GM21360 (cell line): ENCODE results near the gene FPR1.

ENCODE experiments used
- ATAC-seq: cut with Tn5 transposase; IDR thresholded peaks from one replicate; pipeline ENCODE4 v1.9.1; 2021; ENCODE audit warnings: mild to moderate bottlenecking, moderate library complexity; ENCODE audit not compliant: unreplicated experiment

Gene FPR1, protein sequence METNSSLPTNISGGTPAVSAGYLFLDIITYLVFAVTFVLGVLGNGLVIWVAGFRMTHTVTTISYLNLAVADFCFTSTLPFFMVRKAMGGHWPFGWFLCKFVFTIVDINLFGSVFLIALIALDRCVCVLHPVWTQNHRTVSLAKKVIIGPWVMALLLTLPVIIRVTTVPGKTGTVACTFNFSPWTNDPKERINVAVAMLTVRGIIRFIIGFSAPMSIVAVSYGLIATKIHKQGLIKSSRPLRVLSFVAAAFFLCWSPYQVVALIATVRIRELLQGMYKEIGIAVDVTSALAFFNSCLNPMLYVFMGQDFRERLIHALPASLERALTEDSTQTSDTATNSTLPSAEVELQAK

DNA sequence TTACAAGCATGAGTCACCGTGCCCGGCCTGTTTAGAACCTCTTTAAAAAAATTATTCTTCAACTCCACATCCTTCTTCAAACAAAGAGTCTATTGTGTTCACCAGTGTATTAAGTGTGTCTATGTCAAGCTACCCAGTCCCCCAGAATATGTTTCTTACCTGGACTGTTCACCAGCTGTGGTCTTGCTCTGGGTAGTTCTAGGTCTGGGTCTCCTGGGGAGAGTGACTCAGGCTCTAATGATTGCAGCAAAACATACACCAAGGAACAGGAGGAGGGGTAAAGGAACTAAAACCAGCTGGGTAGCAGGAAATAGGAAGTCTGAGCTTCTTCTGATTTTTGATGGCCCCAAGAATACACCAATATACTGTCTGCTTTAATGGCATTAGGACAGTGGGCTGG lies at the start of gene FPR1:
TSS of gene FPR1 (minus strand) at position 224 of the 400 bp plus-strand sequence. CDS start 4,884 bp downstream, outside the sequence.
- ATAC-seq = no peak

DNA sequence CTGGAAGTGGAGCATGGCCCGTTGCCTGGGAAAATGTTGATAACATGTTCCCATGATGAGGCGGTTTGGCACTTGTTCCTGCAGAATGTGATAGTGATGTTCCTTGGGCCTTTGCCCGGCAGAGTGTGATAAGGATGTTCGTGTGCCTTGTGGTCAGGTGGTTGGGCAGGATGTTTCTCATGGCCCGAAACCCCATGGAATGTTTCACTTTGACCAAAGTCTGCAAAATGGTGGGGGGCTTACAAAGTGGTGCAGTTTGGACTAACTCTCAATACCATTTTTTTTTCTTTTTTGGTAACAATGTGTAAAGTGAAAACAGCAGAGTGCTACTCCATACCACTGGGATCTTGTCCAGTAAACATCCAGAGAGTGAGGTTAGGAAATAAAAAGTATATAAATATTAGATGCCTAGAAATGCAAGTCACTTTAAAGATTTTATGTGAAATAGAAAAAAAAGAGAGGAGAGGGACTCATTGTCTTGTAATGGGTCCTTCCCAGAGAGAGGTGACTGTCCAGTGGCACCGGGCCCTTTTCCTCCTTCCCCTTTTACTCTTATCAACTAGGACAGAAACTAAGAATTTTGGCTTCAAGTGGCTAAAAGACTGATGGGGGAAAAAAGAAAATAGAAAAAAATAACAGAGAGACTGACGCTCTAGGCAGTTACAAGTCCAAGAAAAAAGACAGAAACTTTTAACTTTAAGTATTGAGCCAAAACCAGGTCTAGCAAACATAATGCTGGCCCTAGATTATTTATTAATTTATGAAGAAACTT lies 49.0 kb upstream of the FPR1 start:
- ATAC-seq = no peak

DNA sequence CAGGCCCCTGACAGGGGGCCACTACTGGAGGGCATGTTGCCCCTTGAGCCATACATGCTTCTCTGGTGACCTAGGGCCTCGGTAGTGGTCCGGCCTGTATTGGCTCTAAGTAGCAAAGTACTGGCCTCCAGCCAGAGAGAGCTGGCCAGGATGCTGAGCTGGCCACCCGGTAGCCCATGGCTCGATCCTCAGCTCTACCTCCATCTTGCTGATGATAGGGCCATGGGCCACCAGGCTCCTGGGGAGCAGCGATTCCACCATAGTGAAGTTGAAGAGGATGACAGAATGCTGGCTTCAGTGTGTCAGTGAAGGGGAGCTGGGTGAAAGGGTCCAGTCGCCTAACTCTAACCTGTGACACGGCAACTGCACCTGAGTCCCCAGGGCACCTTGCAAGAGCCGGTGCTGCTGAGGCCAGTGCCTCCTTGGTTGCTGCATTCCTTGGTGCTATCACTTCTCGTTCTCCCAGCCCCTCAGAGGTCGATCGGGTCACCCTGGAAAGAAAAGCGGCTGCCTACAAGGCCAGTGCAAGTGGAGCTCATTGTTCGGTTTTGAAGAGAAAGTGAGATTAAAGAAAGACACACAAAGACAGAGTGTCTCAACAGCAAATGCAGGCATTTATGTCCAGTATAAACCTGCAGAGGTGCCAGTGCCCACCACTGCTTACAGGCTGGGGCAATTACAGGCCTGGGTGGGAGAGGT lies 48.2 kb upstream of the FPR1 start:
- ATAC-seq = no peak

DNA sequence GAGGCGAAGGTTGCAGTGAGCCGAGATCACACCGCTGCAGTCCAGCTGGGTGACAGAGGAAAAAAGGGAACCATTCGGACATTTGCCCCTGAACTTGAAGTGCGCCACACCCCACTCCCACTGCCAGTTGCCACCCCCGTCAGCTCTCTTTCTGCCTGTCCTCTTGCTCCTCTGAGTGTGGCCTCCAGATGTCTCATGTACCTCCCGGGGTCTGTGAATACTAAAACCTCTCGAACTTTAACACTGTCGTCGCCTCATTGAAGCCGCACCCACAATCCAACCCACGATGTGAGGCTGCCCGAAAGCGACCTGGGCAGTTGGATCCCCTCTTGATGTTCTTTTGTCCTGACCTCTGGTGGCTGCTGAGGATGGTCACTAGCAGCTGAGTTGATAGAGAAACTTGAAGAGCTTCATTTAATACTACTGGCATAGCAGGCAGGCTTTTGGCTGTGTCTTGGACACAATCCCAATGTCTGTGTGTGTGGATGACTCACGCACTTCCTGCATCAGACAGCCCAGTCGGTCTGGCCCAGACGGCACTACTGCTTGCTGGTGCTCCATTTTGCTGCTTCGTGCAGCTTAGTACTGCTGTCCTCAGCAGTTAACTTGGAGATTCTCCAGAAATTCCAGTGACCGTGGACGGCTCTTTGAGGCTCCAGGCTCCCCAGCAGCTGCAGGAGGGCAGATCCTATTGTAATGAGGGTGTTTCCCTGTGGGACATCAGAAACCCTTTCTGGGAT lies 47.5 kb upstream of the FPR1 start:
- no peak for ATAC-seq

DNA sequence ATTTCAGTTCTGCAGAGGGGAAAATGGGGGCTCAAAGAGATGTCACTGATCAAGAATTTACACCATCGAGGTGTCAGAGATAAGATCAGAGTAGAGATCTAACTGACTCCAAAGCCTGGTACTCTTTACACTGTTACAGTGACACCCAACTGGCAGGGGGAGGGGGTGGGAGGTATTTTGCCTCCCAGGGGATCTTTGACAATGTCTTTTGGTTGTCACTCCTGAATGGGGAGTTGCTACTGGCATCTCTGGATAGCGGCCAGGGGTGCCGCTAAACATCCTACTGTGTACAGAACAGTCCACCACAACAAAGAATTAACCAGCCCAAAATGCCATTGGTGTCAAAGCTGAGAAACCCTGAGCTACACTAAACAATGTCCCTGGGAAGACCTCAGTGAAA lies 46.4 kb upstream of the FPR1 start:
- ATAC-seq = no peak

DNA sequence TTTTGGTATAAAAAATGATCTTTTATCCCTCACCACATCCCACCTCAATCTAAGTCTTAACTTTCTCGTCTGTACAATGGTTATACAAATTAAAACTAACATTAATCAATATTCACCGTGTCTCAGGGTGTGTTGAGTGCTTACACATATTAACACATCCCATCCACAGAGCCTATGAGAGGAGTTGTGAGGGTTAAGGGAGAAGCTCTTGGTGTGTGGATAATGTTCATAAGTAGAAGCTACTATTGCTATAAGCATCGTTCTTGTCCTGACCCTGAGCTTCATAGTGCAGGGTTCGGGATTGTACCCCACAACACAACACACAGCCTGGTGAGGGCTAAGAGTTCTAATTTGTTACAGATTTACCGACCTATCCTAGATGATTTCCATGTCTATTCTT lies 45.8 kb upstream of the FPR1 start:
- ATAC-seq = no peak

DNA sequence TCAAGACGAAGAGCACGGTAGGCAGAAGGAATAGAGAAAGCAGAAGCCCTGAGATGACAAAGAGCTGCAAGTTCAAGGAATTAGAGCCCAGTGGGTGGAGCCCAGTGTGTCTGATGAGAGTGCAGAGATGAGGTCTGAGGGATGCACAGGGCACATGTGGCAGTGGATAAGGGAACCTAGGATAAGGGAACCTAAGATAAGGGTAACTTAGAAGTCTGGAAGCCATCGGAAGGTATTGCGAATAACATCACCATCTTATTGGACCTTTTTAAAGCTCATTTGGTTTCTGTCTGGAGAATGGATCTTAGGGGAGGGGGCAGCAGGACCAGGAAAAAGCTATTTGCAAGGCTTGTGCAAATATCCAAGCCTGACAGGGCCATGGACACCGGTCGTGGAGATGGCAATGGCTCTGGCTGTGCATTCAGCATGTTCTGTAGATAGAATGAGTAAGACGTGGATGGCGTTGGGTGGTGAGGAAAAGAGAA lies 44.6 kb upstream of the FPR1 start:
- ATAC-seq = no peak

DNA sequence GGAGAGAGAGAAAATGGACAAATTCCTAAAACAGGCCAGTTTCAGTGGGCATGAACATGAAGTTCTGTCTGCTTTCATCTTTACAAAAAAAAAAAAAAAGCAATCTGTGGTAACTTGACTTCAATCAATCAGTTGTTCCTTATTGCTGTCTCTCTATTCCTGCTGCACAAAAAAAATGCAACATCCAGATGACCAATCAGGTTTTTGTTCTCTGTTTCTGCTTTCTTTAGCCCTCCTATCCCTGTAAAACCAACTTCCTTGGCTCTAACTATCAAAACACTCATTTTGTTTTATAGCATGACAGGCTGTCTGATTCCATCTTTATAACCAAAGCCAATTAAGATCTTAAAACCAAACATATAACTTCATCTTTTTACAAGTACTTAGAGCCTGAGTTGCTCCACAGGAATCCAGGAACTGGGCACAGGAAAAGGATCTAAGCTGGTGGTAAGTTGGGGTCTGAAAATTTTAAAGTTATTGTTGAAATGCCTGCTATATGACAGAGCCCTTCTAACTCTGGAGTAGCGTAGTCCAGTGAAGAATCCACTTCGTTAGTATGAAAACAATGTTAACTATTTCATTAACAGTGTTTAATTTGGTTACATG lies 43.3 kb upstream of the FPR1 start, which contains the start of gene FPR3:
TSS of gene FPR3 (plus strand) at position 273 of the 606 bp plus-strand sequence. CDS start 28,592 bp downstream, outside the sequence.
- ATAC-seq = no peak

DNA sequence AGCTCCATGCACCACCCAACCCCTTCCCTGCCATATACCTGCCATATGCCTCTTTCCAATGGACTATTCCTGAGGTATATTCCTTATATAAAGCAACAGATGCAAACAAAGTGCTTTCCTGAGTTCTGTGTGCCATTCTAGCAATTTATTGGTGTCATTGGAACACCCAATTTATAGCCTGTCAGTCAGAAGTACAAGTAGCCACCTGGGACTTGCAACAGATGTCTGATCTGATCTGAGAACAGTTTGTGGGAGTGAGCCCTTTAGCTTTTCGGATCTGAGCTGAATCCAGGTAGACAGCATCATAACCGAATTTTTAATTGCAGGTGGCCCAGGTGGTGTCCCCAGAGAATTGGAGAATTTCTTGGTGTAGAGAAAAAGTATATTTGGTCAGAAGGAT lies 42.3 kb upstream of the FPR1 start:
- no peak for ATAC-seq

DNA sequence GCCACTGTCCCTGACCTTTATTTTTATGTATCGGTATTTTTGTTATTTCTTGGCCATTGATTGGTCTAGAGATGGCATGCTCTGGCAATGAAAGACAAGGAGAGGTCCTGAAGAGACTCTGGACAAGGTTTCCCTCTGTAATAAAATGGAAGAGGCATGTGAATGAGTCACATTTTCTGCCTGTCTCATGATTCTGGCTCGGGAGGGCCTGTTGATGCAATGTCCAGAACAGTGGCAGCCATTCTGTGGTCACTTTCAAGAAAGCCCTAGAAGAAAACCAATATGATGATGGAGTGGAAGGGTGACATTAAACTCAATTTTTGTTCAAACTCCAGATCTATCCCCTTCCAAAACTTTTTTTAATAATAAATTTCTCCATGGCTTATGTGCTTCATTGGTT lies 41.3 kb upstream of the FPR1 start:
- no peak for ATAC-seq

DNA sequence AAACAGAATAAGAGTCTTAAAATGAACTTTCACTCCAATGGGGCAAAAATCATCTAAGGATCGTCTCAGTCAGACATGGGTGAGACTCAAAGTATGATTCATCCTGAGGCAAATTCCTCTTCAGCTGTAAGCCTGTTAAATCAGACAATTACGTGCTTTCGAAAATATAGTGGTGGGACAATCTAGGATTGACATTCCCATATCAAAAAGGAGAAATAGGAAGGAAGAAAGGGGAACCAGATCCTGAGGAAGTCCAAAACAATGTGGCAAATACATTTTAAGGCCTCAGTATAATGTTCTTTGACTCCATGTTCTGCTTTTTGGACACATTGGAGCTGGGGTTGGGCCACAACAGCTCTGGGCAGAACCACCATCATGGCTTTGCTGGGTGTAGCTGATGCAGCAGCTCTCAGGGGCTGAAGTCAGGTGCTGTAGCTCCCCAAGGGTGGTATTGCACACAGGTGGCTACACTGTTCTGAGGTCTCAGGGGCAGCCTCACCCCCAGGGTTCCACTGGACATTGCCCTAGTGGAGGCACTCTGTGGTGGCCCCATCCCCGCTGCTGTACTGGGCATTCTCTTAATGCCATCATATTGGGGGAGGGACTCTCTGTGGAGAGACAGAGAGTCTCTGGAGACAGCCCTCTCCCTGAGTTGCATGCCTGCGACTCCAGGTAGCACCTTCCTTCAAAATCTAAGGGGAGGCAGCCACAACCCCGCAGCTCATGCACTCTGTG lies 37.5 kb upstream of the FPR1 start:
- no peak for ATAC-seq

DNA sequence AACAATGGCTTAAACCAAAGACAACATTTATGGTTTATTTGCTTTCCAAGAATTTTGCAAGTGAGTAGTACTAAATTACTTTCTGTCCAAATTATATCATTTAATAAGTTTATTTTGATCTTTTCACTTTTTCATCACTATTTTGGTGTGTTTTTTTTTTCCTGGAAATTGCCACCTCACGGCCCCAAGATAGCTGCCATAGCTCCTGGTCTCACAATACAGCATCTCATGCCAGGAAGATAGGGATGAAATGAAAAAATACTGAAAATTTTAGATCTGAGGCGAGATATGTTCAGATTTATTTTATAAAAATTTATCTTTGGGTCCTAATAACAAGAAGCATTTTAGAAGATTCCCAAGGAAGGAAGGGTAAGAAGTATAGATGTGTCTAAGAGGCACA lies 36.4 kb upstream of the FPR1 start:
- ATAC-seq = no peak

DNA sequence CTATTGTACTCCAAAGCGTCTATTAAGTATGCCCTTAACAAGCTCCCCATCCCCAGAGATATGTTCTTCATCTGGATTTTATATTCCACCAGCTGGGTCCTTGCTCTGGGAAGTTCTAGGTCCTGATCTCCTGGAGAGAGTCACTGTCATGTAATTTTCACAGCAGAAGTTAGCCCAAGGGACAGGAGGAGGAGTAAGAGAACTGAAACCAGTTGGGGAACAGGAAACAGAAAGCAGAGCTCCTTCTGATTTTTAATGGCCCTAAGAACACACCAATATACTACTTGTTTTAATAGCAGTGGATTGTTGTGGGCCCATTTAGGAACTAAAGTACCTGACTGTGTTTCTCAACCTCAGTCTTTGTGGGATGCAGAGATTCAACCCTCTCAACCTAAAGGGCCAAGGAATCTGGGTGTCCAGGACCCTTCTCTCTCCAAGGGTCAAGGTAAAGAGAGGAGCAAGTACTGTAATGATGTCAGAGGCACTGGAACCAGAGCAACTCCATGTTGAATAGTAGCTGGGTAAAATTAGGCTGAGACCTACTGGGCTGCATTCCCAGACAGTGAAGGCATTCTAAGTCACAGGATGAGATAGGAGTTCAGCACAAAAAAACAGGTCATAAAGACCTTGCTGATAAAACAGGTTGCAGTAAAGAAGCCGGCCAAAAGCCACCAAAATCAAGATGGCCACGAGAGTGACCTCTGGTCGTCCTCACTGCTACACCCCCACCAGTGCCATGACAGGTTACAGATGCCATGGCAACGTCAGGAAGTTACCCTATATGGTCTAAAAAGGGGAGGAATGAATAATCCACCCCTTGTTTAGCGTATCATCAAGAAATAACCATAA lies 35.2 kb upstream of the FPR1 start:
- no peak for ATAC-seq

DNA sequence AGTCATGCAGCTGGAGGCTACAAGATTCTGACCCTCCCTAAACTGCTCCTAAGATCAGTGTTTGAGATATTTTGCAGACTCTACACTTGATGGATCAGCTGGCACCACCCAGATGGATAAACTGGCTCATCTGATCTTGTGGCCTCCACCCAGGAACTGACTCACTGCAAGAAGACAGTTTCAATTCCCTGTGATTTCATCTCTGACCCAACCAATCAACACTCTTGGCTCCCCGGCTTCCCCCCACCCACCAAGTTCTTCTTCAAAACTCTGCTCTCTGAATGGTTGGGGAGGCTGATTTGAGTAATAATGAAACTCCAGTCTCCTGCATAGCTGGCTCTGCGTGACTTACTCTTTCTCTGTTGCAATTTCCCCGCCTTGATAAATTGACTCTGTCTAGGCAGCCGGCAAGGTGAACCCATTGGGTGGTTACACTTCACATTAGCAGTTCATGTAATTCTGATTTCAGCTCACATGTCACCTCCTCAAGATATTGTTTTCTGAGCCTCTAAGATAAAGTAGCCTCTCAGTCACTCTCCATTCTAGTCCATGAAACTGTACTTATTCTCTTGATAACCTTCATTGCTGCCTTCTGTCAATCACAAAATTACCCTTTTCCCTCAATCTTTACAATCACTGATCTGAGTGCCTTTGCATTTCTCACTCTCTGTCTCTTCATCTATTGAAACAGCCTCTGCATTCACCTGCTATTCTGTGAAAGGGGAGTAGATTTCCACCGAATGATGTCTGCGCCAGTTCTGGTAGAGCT lies 33.4 kb upstream of the FPR1 start:
- no peak for ATAC-seq

DNA sequence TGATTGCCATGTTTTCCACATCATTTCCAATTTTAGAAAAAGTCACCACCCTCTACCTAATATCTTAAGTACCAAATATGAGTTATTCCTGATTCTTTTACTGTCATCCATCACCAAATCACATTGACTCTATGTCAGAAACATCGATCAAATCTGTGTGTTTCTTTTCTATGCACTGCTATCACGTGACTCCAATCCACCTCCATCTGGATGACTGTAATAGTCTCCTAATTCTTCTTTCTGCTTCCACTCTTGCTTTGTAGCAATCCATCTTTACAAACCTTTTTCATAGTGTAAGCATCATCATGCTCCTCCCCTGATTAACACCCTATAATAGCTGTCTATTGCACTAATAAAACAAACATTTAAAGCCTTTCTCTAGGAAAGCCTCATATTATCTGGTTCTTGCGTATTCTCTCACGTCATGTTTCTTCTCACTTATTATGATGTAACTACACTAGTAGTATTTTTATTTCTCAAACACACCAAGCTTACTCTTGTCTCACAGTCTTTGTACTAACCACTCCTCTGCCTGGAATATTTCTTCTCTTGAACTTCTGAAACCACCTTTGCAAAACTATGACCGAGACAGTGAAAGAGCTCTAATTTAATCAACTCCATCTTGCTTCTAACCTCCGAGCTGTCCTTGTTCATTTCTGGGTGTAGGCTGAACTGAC lies 32.6 kb upstream of the FPR1 start:
- ATAC-seq = no peak

DNA sequence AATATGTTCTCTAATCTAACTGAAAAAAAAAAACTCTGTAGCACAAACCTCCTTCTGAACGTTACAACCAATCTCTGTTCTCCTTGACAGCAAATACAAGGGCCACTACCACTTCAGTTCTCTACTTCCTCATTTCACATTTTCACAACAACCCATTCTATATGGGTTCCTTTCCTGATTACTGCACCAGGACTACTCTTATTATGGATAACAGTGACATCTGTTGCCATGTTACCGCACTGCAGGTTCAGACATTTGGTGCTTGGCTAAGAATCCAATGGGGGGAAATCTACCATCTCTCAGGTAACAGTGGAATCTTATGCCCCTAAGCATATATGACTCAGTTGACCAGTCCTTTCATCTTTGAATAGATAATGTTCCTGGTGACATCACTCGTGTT lies 31.7 kb upstream of the FPR1 start:
- ATAC-seq = no peak

DNA sequence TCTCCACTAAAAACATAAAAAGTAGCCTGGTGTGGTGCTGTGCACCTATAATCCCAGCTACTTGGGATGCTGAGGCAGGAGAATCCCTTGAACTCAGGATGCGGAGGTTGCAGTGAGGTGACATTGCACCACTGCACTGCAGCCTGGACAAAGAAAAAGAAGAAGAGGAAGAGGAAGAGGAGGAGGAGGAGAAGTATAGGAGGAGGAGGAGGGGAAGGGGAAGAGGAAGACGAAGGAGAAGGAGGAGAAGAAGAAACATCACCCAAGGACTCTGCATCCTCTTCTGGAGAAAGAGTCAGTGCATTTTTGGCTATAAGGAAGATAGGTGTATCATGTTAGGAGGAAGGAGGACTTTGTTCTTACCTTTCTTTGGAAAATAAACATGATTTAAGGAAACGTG lies 30.3 kb upstream of the FPR1 start:
- no peak for ATAC-seq

DNA sequence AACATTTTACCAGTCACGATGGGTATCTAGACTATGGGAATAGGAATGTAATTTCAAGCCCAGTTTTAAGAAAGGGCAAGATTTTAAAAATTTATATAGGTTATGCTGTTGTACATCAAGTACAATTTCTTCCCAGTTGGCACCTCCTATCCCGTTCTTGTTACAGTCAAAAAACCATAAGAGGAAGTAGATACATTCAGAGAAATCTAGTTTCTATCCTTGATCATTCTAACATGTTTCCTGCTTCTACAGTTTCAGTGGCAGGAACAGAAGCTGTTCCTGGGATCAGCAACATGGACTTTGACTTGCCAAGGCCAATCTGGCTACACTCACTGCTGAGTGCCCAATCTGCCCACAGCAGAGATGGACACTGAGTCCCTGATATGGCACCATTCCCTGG lies 28.6 kb upstream of the FPR1 start:
- no peak for ATAC-seq
